ENCODE data around the gene SPSB2.
A peak's percentile ranks its signal among the peaks of the same experiment; 100 is the strongest.

GRCh38 chr12:6871052-6871957 lies 1.8 kb downstream of the SPSB2 start:
- TF ChIP-seq YY1 (IDR thresholded peaks at IDR 0.05; ENCODE audit: low read depth) (0 out of 2 replicates have a peak, but pooled peaks have one; percentile 13), FOXM1 (IDR thresholded peaks at IDR 0.05; ENCODE audit: borderline replicate concordance, low read depth) (no peak)
- TF ChIP-seq, protein P1, sequence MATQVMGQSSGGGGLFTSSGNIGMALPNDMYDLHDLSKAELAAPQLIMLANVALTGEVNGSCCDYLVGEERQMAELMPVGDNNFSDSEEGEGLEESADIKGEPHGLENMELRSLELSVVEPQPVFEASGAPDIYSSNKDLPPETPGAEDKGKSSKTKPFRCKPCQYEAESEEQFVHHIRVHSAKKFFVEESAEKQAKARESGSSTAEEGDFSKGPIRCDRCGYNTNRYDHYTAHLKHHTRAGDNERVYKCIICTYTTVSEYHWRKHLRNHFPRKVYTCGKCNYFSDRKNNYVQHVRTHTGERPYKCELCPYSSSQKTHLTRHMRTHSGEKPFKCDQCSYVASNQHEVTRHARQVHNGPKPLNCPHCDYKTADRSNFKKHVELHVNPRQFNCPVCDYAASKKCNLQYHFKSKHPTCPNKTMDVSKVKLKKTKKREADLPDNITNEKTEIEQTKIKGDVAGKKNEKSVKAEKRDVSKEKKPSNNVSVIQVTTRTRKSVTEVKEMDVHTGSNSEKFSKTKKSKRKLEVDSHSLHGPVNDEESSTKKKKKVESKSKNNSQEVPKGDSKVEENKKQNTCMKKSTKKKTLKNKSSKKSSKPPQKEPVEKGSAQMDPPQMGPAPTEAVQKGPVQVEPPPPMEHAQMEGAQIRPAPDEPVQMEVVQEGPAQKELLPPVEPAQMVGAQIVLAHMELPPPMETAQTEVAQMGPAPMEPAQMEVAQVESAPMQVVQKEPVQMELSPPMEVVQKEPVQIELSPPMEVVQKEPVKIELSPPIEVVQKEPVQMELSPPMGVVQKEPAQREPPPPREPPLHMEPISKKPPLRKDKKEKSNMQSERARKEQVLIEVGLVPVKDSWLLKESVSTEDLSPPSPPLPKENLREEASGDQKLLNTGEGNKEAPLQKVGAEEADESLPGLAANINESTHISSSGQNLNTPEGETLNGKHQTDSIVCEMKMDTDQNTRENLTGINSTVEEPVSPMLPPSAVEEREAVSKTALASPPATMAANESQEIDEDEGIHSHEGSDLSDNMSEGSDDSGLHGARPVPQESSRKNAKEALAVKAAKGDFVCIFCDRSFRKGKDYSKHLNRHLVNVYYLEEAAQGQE (IDR thresholded peaks at IDR 0.05; ENCODE audit: low read depth) = no peak
